D341Med (cell line): ENCODE data around the gene URAD.

Experiments used
- DNase-seq: peaks from one replicate; pipeline ENCODE4 v3.0.0; 2012; ENCODE audit warnings: low spot score

URAD gene

GRCh38 chr13:27956576-27957300, 31.8 kb downstream of the URAD start:
- no peak for DNase-seq

- DNase-seq, result no peak
These were observed 33.4 kb downstream of the URAD start for GRCh38 chr13:27955014-27955591.

GRCh38 chr13:27954406-27954851, 34.1 kb downstream of the URAD start:
- no peak for DNase-seq

GRCh38 chr13:27953676-27954405, 34.7 kb downstream of the URAD start:
- peak; percentile 91 for DNase-seq

- DNase-seq, result no peak
These were observed 35.4 kb downstream of the URAD start for GRCh38 chr13:27952876-27953675.

GRCh38 chr13:27942972-27943371, 45.5 kb downstream of the URAD start:
- no peak for DNase-seq

GRCh38 chr13:27933580-27934328, 54.7 kb downstream of the URAD start:
- DNase-seq, result no peak

GRCh38 chr13:27933118-27933517, 55.4 kb downstream of the URAD start:
- DNase-seq, result no peak

GRCh38 chr13:27929868-27930267, 58.6 kb downstream of the URAD start:
- DNase-seq, result no peak

- DNase-seq, result no peak
These were observed 59.4 kb downstream of the URAD start for GRCh38 chr13:27928805-27929753.

- no peak for DNase-seq
These were observed 60.1 kb downstream of the URAD start for GRCh38 chr13:27928353-27928804.
